Activated T-cell treated with anti-CD3 and anti-CD28 coated beads for 4 hours (primary cell): Measurements from ENCODE around the gene PITPNB.
A peak's percentile ranks its signal among the peaks of the same experiment; 100 is the strongest.

Experiments
- DNase-seq: peaks from one replicate; pipeline ENCODE4 v3.0.0-alpha.2; 2020

The PITPNB gene

GRCh38 chr22:27827604-27828587 is 91.2 kb downstream of the PITPNB start:
- no peak for DNase-seq

- DNase-seq = no peak
Observed at GRCh38 chr22:27825174-27825573, 93.9 kb downstream of the PITPNB start.

DNA sequence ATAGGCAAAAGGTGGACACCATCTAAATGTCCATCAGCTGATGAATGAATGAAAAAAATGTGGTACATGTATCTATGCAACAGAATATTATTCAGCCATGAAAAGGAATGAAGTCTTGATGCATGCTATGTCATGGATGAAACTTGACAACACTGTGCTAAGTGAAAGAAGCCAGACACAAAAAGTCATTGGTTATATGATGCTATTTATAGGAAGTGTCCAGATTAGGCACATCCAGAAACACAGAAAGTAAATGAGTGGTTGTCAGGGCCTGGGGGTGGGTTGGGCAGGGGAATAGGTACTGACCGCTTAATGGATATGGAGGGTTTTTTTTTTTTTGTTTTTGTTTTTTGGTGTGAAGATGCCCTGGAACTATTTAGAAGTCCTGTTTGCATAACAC is 95.8 kb downstream of the PITPNB start:
- no peak for DNase-seq

GRCh38 chr22:27820896-27821866 is 97.9 kb downstream of the PITPNB start:
- DNase-seq = no peak

DNA sequence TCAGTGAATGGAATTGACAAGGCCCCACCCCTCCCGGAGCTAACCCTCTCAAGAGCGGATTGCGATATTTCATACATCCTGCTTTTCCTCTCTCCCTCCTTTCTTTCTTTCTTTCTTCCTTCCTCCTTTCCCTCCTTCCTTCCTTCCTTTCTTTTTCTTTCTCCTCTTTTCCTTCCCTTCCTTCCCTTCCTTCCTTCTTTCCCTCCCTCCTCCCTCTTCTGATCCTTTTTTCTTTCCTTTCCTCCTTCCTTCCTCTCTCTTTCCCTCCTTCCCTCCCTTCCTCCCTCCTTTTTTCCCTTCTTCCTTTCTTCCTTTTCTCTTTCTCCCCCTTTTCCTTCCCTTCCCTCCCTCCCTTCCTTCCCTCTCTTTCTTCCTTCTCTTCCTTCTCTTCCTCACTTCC is 102.5 kb downstream of the PITPNB start:
- no peak for DNase-seq

DNA sequence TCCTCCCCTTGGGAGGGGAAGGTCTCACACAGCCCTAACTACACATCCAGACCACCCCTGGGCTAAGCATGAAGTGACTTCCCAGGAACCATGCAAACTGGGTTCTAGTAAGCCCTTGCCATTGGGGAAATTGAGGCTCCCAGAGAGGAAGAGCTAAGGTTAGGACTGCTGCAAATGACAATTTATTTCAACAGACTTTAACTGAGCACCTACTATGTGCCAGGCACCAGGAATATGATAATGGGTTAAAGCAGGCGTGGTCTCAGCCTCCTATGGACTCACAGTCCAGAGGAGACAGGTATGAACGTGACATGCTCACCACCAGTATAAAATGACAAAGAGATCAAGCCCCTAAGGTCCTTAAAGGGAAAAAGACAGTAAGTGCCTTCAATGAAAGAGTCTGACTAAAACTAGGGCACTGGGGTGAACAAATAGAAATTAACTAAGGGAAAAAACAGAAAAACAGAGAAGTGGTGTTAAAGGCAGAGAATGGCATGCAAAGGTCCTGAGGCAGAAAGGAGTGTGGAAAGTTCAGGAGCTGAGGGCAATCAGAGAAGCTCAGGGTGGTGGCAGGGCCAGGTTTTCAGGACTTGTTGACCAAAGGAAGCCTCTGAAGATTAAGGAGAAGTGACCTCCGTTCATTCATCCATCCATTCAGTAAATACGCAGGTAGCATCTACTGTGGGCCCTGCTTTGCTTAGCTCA is 103.1 kb downstream of the PITPNB start:
- no peak for DNase-seq

DNA sequence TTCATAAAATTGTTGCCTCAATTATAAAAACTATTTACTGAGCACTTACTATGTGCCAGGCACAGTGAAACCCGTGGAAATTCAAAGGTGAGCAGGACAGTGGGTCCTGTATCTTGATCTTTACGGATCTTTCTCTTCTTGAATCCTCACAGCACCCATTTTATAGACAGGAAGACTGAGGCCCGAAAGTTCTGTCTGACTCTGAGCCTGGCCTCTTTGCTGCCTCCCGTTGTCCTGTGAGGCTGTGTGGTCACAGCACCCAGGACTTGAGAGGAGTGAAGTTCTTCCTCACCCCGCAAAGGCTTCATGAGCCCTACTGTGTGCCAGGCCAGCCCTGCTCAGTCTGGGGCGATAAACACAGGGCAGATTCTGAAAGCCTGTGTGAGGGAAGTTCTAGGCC is 104.1 kb downstream of the PITPNB start:
- no peak for DNase-seq

GRCh38 chr22:27811778-27812177 is 107.3 kb downstream of the PITPNB start:
- no peak for DNase-seq

DNA sequence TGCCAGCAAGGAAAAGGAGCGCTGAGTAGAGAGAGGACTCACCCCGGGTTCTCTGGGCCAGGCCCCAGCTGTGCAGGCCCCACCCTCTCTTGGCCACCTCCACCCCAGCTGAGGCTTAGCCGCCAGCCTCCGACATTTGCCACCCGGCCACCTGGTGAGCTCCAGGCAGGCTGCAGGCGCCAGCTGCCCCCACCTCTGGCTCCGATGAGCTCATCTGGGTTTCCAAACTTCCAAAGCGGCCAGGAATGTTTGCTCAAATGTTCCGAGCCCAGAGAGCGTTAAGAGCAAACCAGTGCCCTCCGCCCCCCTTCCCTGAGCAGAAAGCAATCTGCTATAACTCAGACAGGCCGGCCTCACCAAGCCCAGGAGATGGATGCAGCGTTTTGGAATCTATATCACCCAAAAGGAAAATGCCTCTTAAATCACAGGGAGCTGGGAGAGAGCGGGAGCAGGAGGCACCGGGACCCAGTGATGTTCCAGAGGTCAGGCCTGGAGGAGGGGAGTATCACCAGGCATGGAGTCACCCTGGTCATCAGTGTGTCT is 108.4 kb downstream of the PITPNB start:
- DNase-seq = no peak

DNA sequence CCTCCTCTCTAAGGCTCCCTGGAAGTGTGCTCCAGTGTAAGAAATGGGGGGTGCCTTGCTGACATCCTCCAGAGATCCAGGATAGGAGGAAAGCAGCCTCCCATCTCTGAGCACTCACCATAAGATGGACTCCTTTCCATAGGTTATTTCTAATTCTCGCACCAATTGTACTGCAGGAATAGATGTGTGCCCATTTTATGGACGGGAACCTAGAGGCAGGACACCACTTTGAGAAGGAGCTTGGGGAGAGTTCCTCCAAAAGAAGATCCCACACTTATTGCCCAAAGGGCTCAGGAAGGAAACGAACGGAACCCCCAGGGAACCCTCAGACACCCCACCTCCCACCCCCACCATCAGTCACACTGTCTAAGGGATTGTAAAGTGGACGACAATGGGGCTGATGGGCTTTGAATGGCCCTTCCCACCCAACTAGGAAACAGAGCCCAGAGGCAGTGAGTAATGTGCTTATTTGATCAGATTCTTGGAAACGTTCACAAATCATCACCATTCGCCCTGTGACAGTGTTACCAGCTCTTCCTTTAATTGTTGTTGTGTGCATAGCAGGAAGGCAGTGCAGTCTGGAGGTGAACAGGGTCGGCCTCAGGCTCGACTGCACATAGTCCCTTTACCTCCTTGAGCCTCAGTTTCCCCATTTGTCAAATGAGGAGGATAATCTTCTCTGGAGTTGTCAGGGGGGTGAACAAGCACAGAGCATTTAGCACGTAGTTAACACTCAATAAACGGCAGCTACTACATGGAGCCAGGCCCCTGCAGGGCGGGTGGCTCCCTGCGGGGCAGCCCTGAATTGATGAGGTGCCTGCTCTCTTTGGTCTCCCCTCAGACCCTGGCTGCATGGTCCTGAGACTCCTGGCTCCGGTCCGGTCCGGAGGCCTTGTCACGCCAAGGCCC is 109.1 kb downstream of the PITPNB start:
- DNase-seq = no peak

DNA sequence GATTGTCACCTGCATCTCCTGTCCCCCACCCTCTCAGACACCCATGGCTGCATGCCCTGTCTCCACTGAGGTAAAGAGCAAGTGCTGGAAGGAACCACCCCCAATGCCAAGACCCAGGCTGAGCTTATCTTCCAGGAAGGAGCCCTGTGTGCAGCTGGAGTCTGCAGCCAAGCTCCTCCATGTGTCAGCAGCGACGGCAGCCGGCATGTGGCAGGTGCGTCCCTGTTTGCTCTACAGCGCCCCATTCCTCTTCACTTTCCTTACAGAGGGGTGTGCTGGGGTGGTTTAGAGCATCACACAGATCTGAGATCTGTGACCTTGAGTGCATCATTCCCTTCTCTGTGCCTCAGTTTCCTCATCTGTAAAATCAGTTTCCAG is 109.8 kb downstream of the PITPNB start:
- DNase-seq = no peak

GRCh38 chr22:27808451-27809225 is 110.4 kb downstream of the PITPNB start:
- DNase-seq = no peak

DNA sequence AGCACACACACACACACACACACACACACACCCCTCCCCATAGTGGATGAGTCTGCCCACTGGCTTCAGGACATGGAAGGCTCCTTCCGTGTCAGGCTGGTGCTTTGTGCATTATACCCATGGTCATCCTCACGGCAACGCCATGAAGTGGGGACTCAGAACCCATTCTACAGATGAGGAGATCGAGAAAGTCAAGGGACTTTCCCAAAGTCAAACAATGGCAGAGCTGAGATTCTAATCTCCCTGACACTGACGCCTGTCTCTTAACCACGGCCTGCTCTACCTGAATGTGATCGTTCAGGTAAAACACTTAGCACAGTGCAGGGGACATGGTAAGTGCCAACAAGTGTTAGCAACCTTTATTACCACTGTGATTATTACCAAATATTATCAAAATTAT is 113.2 kb downstream of the PITPNB start:
- no peak for DNase-seq

DNA sequence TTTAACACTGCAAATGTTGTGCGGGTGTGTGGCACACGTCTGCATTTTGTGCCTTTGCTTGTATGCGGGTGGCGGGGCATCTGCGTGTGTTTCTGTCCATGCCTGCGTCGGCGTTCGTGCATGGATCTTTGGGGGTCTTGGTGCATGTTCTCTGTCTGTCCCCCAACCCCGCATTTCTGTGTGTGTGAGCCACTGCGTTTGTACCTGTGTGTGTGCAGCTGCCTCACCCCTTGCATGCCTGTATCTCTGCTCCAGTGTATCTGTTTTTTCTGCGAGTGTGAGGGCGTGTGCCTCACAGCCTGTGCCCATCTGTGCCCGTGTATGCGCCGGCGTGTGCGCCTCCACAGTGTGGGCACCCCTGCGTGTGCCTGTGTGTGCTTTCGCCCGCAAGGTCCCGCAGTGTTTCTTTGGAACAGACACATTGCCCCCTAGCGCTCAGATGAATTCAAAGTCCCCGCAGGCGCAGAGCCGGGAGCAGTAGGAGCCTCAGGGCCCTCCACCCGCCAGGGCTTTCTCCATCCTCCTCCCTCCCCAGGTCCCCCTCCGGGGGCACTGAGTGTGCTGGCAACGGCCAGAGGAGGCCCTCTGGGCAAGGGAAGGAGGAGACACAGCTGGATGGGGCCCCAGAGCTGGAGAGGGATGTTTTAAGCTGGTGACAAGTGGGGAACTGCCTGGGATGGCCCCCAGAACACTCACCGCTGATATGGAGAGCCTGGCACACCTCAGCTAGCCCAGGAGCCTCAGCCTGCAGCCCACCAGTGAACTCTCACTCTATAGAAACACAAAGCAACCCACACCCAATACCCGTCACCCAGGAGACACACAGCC is 114.4 kb downstream of the PITPNB start:
- peak; percentile 43 for DNase-seq

- DNase-seq = no peak
Observed at GRCh38 chr22:27803841-27804415, 115.1 kb downstream of the PITPNB start.

GRCh38 chr22:27802346-27803073 is 116.5 kb downstream of the PITPNB start:
- no peak for DNase-seq
